Glutamatergic neuron (in vitro differentiated cells): ENCODE results near the gene VASH1. TPM values are rescaled to one million over a fixed set of nuclear protein-coding genes. Genes with fewer than 3 reads are reported as not detected.
A peak's percentile ranks its signal among the peaks of the same experiment; 100 is the strongest.

Source experiments
- DNase-seq: peaks from one replicate; pipeline ENCODE4 v3.0.0; 2022
- H3K27ac Mint-ChIP-seq: one replicate; pipeline ENCODE4 v1.8.0; 2020; ENCODE audit warnings: mild to moderate bottlenecking, mixed read lengths, inconsistent platforms; ENCODE audit not compliant: unreplicated experiment
- H3K27me3 Mint-ChIP-seq: one replicate; pipeline ENCODE4 v1.8.0; 2020; ENCODE audit warnings: mild to moderate bottlenecking, moderate library complexity, mixed read lengths, inconsistent platforms; ENCODE audit not compliant: unreplicated experiment
- H3K36me3 Mint-ChIP-seq: one replicate; pipeline ENCODE4 v1.8.0; 2020; ENCODE audit warnings: mild to moderate bottlenecking, mixed read lengths, inconsistent platforms; ENCODE audit not compliant: unreplicated experiment
- H3K4me1 Mint-ChIP-seq: one replicate; pipeline ENCODE4 v1.8.0; 2020; ENCODE audit warnings: mild to moderate bottlenecking, low read depth, mixed read lengths, inconsistent platforms; ENCODE audit not compliant: unreplicated experiment
- H3K4me3 Mint-ChIP-seq: one replicate; pipeline ENCODE4 v1.8.0; 2020; ENCODE audit warnings: mild to moderate bottlenecking, mixed read lengths, inconsistent platforms; ENCODE audit not compliant: unreplicated experiment
- H3K9me3 Mint-ChIP-seq: one replicate; pipeline ENCODE4 v1.8.0; 2020; ENCODE audit warnings: mild to moderate bottlenecking, moderate library complexity, mixed read lengths, inconsistent platforms; ENCODE audit not compliant: unreplicated experiment
- total RNA-seq: library from RNA; stranded (reverse); fragmentation: NEBNext Ultra II Directional; extraction: Animal tissue kit (Norgen Biotek cat#: 25700); gene quantifications from one replicate; pipeline ENCODE4 v1.2.1, GENCODE V29; 2021; ENCODE audit not compliant: unreplicated experiment
- TF ChIP-seq, protein P1 (sequence below): fragments of 200-600 bp; sonication (generic); IDR thresholded peaks from one replicate; pipeline ENCODE4 v1.5.0; 2021; ENCODE audit not compliant: partially characterized antibody, unreplicated experiment

Gene VASH1
- total RNA-seq, 1 donor from 2014 or later: 149 TPM

DNA sequence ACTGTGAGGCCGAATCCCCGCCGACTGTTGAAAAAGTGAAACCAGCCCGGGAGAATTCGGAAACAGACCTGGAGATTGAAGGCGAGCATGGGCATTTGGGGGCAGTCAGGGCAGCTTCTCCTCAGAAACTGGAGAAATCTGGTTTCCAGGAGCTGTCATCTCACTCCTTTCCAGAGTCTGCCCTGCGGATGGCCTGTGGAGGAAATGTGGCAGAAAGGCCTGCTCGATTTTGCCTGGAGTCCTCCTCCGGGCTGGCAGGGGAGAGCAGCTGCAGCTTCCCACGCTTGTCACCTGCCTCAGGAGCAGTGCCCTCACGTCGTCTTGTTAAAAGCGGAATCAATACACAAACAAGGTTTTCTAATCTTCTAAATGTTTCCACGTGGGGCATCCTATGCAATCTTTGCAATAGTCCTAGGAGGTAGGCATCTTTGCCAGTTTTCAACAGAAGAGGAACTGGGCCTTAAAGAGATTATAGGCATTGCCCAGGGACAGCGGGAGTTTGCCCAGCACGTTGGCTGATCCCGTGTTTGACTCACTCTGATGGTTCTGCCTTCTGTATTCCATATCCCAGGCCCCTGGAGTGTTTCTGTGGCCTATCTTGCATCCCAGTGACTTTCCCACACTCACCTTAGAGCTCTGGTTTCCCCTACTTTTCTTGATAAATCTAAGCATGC, 67.2 kb downstream of the VASH1 start:
- TF ChIP-seq, protein P1, sequence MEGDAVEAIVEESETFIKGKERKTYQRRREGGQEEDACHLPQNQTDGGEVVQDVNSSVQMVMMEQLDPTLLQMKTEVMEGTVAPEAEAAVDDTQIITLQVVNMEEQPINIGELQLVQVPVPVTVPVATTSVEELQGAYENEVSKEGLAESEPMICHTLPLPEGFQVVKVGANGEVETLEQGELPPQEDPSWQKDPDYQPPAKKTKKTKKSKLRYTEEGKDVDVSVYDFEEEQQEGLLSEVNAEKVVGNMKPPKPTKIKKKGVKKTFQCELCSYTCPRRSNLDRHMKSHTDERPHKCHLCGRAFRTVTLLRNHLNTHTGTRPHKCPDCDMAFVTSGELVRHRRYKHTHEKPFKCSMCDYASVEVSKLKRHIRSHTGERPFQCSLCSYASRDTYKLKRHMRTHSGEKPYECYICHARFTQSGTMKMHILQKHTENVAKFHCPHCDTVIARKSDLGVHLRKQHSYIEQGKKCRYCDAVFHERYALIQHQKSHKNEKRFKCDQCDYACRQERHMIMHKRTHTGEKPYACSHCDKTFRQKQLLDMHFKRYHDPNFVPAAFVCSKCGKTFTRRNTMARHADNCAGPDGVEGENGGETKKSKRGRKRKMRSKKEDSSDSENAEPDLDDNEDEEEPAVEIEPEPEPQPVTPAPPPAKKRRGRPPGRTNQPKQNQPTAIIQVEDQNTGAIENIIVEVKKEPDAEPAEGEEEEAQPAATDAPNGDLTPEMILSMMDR: no peak

GRCh38 chr14:76829013-76829365, 67.7 kb downstream of the VASH1 start:
- peaks cover 24% of the 10 kb centered on the region for H3K4me1 Mint-ChIP-seq
- peak overlapping the region; percentile 75 for H3K4me3 Mint-ChIP-seq
- H3K36me3 Mint-ChIP-seq: peaks cover 3% of the 10 kb centered on the region
- DNase-seq: no peak
- no peak overlapping the region for H3K27ac Mint-ChIP-seq
- peaks cover 4% of the 10 kb centered on the region for H3K27me3 Mint-ChIP-seq
- TF ChIP-seq, protein P1: no peak
- H3K9me3 Mint-ChIP-seq: peaks cover 4% of the 10 kb centered on the region

More for the DNA sequence above, 67.2 kb downstream of the VASH1 start:
- peaks cover 4% of the 10 kb centered on the region for H3K27me3 Mint-ChIP-seq
- H3K9me3 Mint-ChIP-seq: peaks cover 4% of the 10 kb centered on the region
- H3K4me1 Mint-ChIP-seq: peaks cover 24% of the 10 kb centered on the region
- H3K36me3 Mint-ChIP-seq: peaks cover 3% of the 10 kb centered on the region
- no peak for DNase-seq
- H3K4me3 Mint-ChIP-seq: no peak overlapping the region
- H3K27ac Mint-ChIP-seq: no peak overlapping the region

- Mint-ChIP-seq H3K4me3 (no peak overlapping the region), H3K9me3 (peaks cover 4% of the 10 kb centered on the region), H3K36me3 (peaks cover 3% of the 10 kb centered on the region), H3K4me1 (peaks cover 27% of the 10 kb centered on the region), H3K27me3 (peaks cover 4% of the 10 kb centered on the region), H3K27ac (peak overlapping the region; percentile 38)
- TF ChIP-seq, protein P1: no peak
- peak; percentile 43 for DNase-seq
Measured at GRCh38 chr14:76829650-76830421, 68.6 kb downstream of the VASH1 start.

DNA sequence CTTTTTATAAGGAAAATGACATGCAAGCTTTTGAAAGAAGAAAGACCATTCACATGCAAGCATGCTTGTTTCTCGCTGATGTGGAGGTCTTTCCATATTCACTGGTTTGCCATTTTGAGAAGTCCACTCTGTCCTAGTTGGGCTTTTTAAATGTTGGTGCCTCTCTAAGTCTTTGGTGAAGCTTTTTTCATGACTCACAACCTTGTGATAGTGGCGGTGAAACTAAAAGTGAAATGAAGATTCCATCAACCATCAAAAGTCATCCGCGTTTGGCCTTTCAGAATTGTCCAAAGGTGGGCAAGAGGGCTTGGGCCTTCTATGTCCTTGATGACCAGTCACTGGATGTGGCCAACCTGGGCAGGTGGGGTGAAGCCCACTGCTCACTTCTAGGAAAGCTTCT, 69.3 kb downstream of the VASH1 start:
- Mint-ChIP-seq H3K9me3 (peaks cover 4% of the 10 kb centered on the region), H3K27me3 (peaks cover 4% of the 10 kb centered on the region), H3K4me3 (no peak overlapping the region), H3K4me1 (peaks cover 27% of the 10 kb centered on the region), H3K27ac (no peak overlapping the region), H3K36me3 (peaks cover 3% of the 10 kb centered on the region)
- DNase-seq: no peak
- TF ChIP-seq, protein P1: no peak

DNA sequence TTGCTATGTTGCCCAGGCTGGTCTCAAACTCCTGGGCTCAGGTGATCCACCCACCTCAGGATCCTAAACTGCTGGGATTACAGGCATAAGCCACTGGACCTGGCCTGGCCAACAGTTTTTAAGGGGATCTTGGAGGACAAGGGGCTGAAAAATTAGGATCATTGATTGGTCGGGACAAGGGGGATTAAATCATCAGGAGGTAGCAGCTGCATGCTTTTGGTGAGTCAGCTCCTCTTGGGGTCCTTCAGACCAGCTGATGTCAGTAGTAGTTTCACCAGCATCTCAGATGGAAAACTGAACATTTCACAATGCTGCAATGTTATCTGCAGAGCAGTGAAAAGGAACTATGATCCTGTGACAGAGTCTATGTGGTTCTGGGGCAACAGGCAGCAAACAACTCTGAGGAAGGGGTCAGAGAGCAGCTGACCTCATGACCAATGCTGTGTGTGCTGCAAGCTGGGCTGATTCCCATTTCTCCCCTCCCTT, 71.3 kb downstream of the VASH1 start:
- Mint-ChIP-seq H3K9me3 (peaks cover 4% of the 10 kb centered on the region), H3K27ac (no peak overlapping the region), H3K4me1 (peaks cover 27% of the 10 kb centered on the region), H3K36me3 (peaks cover 3% of the 10 kb centered on the region), H3K27me3 (peaks cover 4% of the 10 kb centered on the region), H3K4me3 (no peak overlapping the region)
- TF ChIP-seq, protein P1: no peak
- no peak for DNase-seq
